ENCODE measurements around the gene PTPRC. TPM values are rescaled to one million over a fixed set of nuclear protein-coding genes. Genes with fewer than 3 reads are reported as not detected.

Gene PTPRC
- total RNA-seq, 2 experiments from 2014 or later: 700 to 862 TPM

- ChIA-PET POLR2A (no interaction called here), CTCF (no interaction called here)
- H3K4me3 Mint-ChIP-seq: no peak overlapping the region
- peaks cover 8% of the 10 kb centered on the region for H3K4me1 Mint-ChIP-seq
- no peaks in the 10 kb centered on the region for H3K9me3 Mint-ChIP-seq
- H3K36me3 Mint-ChIP-seq (ENCODE audit: low read depth): peaks cover 47% of the 10 kb centered on the region
- H3K27me3 Mint-ChIP-seq: no peaks in the 10 kb centered on the region
- DNase-seq: no peak
- no peak overlapping the region for H3K27ac Mint-ChIP-seq
Measured at GRCh38 chr1:198756470-198756869, 117.6 kb downstream of the PTPRC start.

DNA sequence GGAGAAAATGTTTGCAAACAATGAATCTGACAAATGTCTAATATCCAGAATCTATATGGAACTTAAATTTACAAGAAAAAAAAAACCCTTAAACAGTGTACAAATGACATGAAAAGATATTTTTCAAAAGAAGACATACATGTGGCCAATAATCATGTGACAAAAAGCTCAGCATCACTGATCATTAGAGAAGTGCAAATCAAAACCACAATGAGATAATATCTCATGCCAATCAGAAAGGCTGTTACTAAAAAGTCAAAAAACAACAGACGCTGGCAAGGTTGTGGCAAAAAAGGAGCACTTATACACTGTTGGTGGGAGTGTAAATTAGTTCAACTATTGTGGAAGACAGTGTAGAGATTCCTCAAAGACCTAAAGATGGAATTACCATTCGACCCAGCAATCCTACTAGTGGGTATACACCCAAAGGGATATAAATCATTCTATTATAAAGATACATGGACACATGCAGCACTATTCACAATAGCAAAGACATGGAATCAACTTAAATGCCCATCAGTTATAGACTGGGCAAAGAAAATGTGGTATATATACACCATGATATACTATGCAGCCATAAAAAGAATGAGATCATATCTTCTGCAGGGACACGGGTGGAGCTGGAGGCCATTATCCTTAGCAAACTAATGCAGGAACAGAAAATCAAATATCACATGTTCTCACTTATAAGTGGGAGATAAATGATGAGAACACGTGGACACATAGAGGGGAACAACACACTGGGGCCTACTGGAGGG, 123.2 kb downstream of the PTPRC start:
- H3K27me3 Mint-ChIP-seq: no peaks in the 10 kb centered on the region
- H3K9me3 Mint-ChIP-seq: no peaks in the 10 kb centered on the region
- H3K4me3 Mint-ChIP-seq: no peak overlapping the region
- no peak overlapping the region for H3K27ac Mint-ChIP-seq
- no peak for DNase-seq
- ChIA-PET CTCF (interaction anchor here (0.8 to 1.0 kb wide), 3 partner anchors 46 to 480 kb away, joined by 3 to 4 read pairs (median 3); no protein-coding TSS in a partner anchor), POLR2A (no interaction called here)
- peaks cover 25% of the 10 kb centered on the region for H3K4me1 Mint-ChIP-seq
- peaks cover 13% of the 10 kb centered on the region for H3K36me3 Mint-ChIP-seq (ENCODE audit: low read depth)

GRCh38 chr1:198763298-198763714, 124.5 kb downstream of the PTPRC start:
- ChIA-PET POLR2A (no interaction called here), CTCF (interaction anchor here (1.1 kb wide), 1 partner anchor 25 kb away, joined by 3 read pairs; no protein-coding TSS in a partner anchor)
- Mint-ChIP-seq H3K36me3 (ENCODE audit: low read depth) (peaks cover 8% of the 10 kb centered on the region), H3K4me1 (peaks cover 25% of the 10 kb centered on the region), H3K27ac (peak overlapping the region; percentile 25), H3K9me3 (no peaks in the 10 kb centered on the region), H3K4me3 (no peak overlapping the region), H3K27me3 (no peaks in the 10 kb centered on the region)
- no peak for DNase-seq

- peaks cover 24% of the 10 kb centered on the region for H3K4me1 Mint-ChIP-seq
- H3K27ac Mint-ChIP-seq: no peak overlapping the region
- H3K9me3 Mint-ChIP-seq: no peaks in the 10 kb centered on the region
- no peak overlapping the region for H3K4me3 Mint-ChIP-seq
- ChIA-PET POLR2A (no interaction called here), CTCF (interaction anchor here (0.9 to 1.0 kb wide), 2 partner anchors 9 to 348 kb away, joined by 3 to 4 read pairs; no protein-coding TSS in a partner anchor)
- peaks cover 8% of the 10 kb centered on the region for H3K36me3 Mint-ChIP-seq (ENCODE audit: low read depth)
- H3K27me3 Mint-ChIP-seq: no peaks in the 10 kb centered on the region
- no peak for DNase-seq
Measured at GRCh38 chr1:198764748-198765147, 125.9 kb downstream of the PTPRC start.

GRCh38 chr1:198765416-198765815, 126.6 kb downstream of the PTPRC start:
- ChIA-PET CTCF (interaction anchor here (1.0 to 1.1 kb wide), 2 partner anchors 16 to 348 kb away, joined by 3 to 4 read pairs; no protein-coding TSS in a partner anchor), POLR2A (no interaction called here)
- H3K27ac Mint-ChIP-seq: no peak overlapping the region

DNA sequence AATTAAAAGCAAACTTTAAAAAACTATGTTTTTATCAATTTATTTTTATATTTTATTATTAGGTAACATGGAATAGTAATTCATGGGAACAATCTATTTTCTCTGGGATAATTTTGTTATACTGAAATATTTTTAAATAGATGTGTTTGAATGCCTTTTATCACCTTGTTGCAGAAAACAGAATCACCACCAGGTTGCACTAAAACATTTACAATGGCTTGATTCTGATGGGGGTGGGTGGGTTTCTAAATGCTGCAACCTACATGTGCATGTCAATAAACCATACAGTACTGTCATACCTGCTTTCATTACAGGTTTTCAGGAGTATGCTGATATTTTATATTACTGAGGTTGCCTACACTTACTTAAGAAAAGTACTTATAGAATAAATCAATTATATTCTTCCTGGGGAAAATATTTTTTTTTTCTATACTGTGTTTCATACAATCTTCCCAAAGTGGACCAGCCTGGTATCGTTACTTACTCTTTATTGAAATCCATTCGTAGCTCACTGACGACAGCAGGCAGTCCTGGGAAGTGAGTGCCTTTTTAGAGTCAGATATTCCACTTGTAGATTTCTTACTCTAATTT, 132.8 kb downstream of the PTPRC start:
- H3K27me3 Mint-ChIP-seq: no peaks in the 10 kb centered on the region
- CTCF ChIA-PET: interaction anchor here (0.7 to 2.4 kb wide), 3 partner anchors 17 to 472 kb away, joined by 3 to 7 read pairs (median 3); no protein-coding TSS in a partner anchor
- no peak overlapping the region for H3K4me3 Mint-ChIP-seq
- H3K27ac Mint-ChIP-seq: no peak overlapping the region
- peaks cover 10% of the 10 kb centered on the region for H3K4me1 Mint-ChIP-seq
- no peaks in the 10 kb centered on the region for H3K9me3 Mint-ChIP-seq
- POLR2A ChIA-PET: no interaction called here
- H3K36me3 Mint-ChIP-seq (ENCODE audit: low read depth): peaks cover 3% of the 10 kb centered on the region
- DNase-seq: peak; percentile 31

More at GRCh38 chr1:198765416-198765815, 126.6 kb downstream of the PTPRC start:
- Mint-ChIP-seq H3K9me3 (no peaks in the 10 kb centered on the region), H3K36me3 (ENCODE audit: low read depth) (peaks cover 3% of the 10 kb centered on the region), H3K4me1 (peaks cover 23% of the 10 kb centered on the region), H3K27me3 (no peaks in the 10 kb centered on the region), H3K4me3 (no peak overlapping the region)
- DNase-seq: no peak

DNA sequence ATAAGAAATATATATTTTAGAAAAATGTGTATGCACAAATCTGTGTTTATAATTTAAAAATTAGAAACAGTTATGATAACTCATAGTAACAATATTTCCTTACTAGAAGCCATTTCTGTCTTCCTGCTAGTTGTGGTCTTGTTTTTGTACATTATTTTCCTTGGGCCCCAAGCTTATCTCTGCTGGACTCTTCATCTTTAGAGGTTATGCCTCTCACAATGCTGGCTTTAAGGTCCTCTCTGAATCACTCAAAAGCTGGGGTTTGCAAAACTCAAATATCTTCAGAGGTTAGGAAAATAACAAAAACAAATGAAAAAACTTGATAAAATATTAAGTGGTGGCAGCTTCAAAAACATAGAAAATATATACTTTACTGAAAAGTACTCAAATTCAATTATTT, 133.8 kb downstream of the PTPRC start:
- peaks cover 14% of the 10 kb centered on the region for H3K4me1 Mint-ChIP-seq
- H3K9me3 Mint-ChIP-seq: peaks cover 2% of the 10 kb centered on the region
- no peak overlapping the region for H3K4me3 Mint-ChIP-seq
- no peak for DNase-seq
- CTCF ChIA-PET: interaction anchor here (0.5 to 2.4 kb wide), 2 partner anchors 16 to 320 kb away, joined by 6 to 7 read pairs; no protein-coding TSS in a partner anchor
- H3K27me3 Mint-ChIP-seq: no peaks in the 10 kb centered on the region
- POLR2A ChIA-PET: no interaction called here
- peaks cover 3% of the 10 kb centered on the region for H3K36me3 Mint-ChIP-seq (ENCODE audit: low read depth)
- H3K27ac Mint-ChIP-seq: no peak overlapping the region

DNA sequence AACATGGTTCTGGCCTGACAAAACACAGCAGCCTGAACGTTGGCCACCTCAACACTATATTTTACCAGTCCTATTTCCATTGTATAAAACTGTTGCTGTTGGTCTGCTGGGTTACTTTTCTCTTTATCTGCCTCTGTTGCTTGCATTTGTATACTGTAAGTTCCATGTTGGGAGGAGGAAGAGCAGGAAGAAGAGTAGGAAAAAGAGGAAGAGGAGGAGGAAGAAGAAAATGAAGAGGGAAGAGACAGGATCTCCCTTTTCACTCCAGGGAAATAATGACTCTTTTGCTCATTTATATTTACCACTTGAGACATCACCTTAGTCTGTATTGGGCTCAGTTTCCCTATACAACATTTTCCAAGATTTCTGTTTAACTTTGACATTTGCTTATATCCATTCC, 134.2 kb downstream of the PTPRC start:
- H3K27me3 Mint-ChIP-seq: no peaks in the 10 kb centered on the region
- no peak for DNase-seq
- ChIA-PET POLR2A (no interaction called here), CTCF (interaction anchor here (1.3 to 2.4 kb wide), 2 partner anchors 9 to 16 kb away, joined by 3 to 7 read pairs; no protein-coding TSS in a partner anchor)
- peaks cover 2% of the 10 kb centered on the region for H3K9me3 Mint-ChIP-seq
- H3K36me3 Mint-ChIP-seq (ENCODE audit: low read depth): peaks cover 3% of the 10 kb centered on the region
- H3K4me1 Mint-ChIP-seq: peaks cover 15% of the 10 kb centered on the region
- H3K27ac Mint-ChIP-seq: no peak overlapping the region
- no peak overlapping the region for H3K4me3 Mint-ChIP-seq

DNA sequence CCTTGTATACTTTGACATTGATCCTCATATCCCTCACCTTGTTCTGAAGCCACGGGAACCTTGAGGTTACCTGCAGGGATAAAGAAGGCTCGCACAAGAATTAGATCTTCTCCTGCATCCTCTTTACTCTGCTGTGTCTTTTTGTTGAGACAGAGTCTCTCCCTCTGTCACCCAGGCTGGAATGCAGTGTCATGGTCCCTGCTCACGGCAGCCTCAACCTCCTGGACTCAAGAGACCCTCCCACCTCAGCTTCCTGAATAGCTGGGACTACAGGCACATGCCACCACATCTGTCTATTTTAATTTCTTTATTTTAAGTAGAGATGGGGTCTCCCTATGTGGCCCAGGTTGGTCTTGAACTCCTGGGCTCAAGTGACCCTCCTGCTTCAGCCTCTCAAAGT, 134.7 kb downstream of the PTPRC start:
- Mint-ChIP-seq H3K27me3 (no peaks in the 10 kb centered on the region), H3K4me3 (no peak overlapping the region), H3K9me3 (peaks cover 2% of the 10 kb centered on the region), H3K4me1 (peaks cover 15% of the 10 kb centered on the region), H3K27ac (no peak overlapping the region), H3K36me3 (ENCODE audit: low read depth) (peaks cover 3% of the 10 kb centered on the region)
- CTCF ChIA-PET: interaction anchor here (1.3 to 2.4 kb wide), 2 partner anchors 9 to 16 kb away, joined by 3 to 7 read pairs; no protein-coding TSS in a partner anchor
- POLR2A ChIA-PET: no interaction called here
- no peak for DNase-seq

DNA sequence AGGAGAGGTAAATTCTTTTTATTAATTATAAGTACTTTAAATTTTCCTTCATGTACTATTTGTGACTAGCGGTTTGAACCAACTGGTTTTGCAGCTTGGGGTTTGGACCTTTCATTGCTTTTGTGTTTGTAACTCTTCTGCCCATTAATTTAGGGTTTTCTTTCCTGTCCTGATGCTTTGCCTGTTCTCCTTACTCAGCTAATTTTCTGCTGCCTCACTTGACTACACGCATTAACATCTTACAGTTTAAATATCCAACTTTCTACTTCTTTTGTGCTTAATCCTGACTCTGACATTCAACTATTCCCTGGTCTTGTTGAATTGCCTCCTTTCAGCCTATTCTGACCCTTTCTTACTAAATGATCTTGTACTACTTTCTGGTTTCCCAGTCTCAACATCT, 135.6 kb downstream of the PTPRC start:
- Mint-ChIP-seq H3K36me3 (ENCODE audit: low read depth) (peaks cover 3% of the 10 kb centered on the region), H3K27me3 (no peaks in the 10 kb centered on the region), H3K27ac (no peak overlapping the region), H3K4me3 (no peak overlapping the region), H3K9me3 (peaks cover 2% of the 10 kb centered on the region), H3K4me1 (peaks cover 15% of the 10 kb centered on the region)
- ChIA-PET CTCF (interaction anchor here (1.3 kb wide), 1 partner anchor 10 kb away, joined by 3 read pairs; no protein-coding TSS in a partner anchor), POLR2A (no interaction called here)
- no peak for DNase-seq

GRCh38 chr1:198775606-198776005, 136.8 kb downstream of the PTPRC start:
- CTCF ChIA-PET: interaction anchor here (0.5 to 0.6 kb wide), 2 partner anchors 676 to 1189 kb away, joined by 3 to 4 read pairs; no protein-coding TSS in a partner anchor
- Mint-ChIP-seq H3K36me3 (ENCODE audit: low read depth) (peaks cover 3% of the 10 kb centered on the region), H3K27ac (no peak overlapping the region), H3K4me1 (peaks cover 15% of the 10 kb centered on the region), H3K9me3 (peaks cover 2% of the 10 kb centered on the region), H3K4me3 (no peak overlapping the region), H3K27me3 (no peaks in the 10 kb centered on the region)
- POLR2A ChIA-PET: no interaction called here
- DNase-seq: no peak

DNA sequence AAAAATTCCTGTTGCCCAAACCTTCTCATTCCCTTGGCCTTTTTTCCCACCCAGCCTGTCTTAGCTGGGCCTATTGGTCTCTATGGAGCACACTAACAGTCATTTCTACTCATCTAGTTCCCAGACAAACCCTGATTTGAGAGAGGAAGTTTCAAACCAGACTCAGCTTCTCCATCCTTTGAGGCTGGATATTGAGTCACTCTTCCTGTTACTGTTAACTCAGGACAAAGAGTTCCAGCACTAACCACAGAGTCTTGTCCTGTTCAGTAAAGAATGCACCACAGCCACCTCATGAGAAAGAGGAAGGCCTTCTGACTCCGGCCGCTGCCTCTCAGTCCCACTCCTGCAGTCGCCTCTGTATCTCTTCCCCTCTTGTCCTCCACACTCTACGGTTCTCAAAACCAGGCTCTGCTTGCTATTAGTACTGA, 137.8 kb downstream of the PTPRC start:
- CTCF ChIA-PET: interaction anchor here (0.7 kb wide), 1 partner anchor 386 kb away, joined by 3 read pairs; no protein-coding TSS in a partner anchor
- H3K27me3 Mint-ChIP-seq: no peaks in the 10 kb centered on the region
- POLR2A ChIA-PET: no interaction called here
- H3K4me3 Mint-ChIP-seq: no peak overlapping the region
- H3K9me3 Mint-ChIP-seq: peaks cover 2% of the 10 kb centered on the region
- H3K27ac Mint-ChIP-seq: peak overlapping the region; percentile 67
- DNase-seq: no peak
- H3K4me1 Mint-ChIP-seq: peaks cover 15% of the 10 kb centered on the region
- H3K36me3 Mint-ChIP-seq (ENCODE audit: low read depth): peaks cover 3% of the 10 kb centered on the region

GRCh38 chr1:198778049-198778448, 139.2 kb downstream of the PTPRC start:
- POLR2A ChIA-PET: no interaction called here
- peaks cover 2% of the 10 kb centered on the region for H3K9me3 Mint-ChIP-seq
- DNase-seq: no peak
- H3K4me3 Mint-ChIP-seq: no peak overlapping the region
- peaks cover 15% of the 10 kb centered on the region for H3K4me1 Mint-ChIP-seq
- H3K36me3 Mint-ChIP-seq (ENCODE audit: low read depth): peaks cover 3% of the 10 kb centered on the region
- H3K27ac Mint-ChIP-seq: no peak overlapping the region
- CTCF ChIA-PET: interaction anchor here (1.0 kb wide), 1 partner anchor 231 kb away, joined by 3 read pairs; no protein-coding TSS in a partner anchor
- no peaks in the 10 kb centered on the region for H3K27me3 Mint-ChIP-seq
